ENCODE results near the gene ERBB4. TPM values are rescaled to one million over a fixed set of nuclear protein-coding genes. Genes with fewer than 3 reads are reported as not detected.

The ERBB4 gene
- total and polyA plus RNA-seq, 7 donors = under 0.01 to 0.33 (median 0.08) TPM; not detected in 1

DNA sequence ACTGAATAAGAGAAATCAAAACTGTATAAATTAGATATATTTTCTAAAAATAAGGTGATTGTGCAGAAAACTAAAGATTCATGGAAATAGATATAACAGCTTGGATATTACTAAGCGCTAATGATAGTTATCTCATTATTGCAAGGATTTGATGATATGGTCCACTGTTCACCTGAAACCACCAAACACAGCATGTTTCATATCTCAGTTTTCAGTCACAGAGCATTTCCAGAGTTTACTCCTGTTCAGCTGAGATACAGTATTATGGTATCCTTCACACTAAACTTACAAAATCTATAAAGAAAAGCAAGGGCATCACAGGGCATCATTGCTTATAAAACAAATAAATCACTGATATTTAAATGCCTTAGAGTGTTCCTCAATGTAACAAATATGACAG lies 591.6 kb downstream of the ERBB4 start:
- H3K4me3 ChIP-seq = no peak overlapping the region
- TF ChIP-seq EP300 (IDR thresholded peaks at IDR 0.05) = no peak
- no peak for TF ChIP-seq CTCF (IDR thresholded peaks at IDR 0.05)
- TF ChIP-seq POLR2A (IDR thresholded peaks at IDR 0.05) = no peak
- TF ChIP-seq POLR2AphosphoS5 (IDR thresholded peaks at IDR 0.05) = no peak
- H3K9me3 ChIP-seq = peaks cover 0 to 4% (median 0%) of the 10 kb centered on the region in 4 donors
- H3K4me1 ChIP-seq = no peaks in the 10 kb centered on the region
- H3K36me3 ChIP-seq = no peaks in the 10 kb centered on the region
- 0% methylated on average over 1 of the region's 1 CpG for WGBS, 2 donors
- intact Hi-C loops (cut with DNase I) = no loop called here
- no peak for DNase-seq
- no peaks in the 10 kb centered on the region for H3K27me3 ChIP-seq
- H3K27ac ChIP-seq = no peak overlapping the region

DNA sequence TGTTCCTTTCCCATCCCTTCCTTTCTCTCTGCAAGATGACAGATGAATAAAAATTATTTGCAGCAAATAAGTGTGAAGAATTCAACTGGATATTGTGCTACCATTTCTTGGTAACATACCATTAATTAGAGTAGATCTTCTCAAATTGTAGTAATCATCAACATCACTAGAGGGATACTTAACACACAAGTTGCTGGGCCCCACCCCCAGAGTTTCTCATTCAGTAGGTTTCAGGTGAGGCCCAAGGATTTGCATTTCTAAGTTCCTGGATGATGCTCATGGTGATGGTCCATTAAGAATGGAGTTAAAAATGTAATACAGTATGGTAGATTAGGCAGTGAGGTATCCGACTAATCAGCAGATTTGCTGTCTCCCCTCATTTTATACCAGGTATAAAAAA lies 594.0 kb downstream of the ERBB4 start:
- H3K27me3 ChIP-seq = no peaks in the 10 kb centered on the region
- no peaks in the 10 kb centered on the region for H3K4me1 ChIP-seq
- no peak overlapping the region for H3K27ac ChIP-seq
- TF ChIP-seq POLR2A (IDR thresholded peaks at IDR 0.05) = no peak
- TF ChIP-seq EP300 (IDR thresholded peaks at IDR 0.05) = no peak
- TF ChIP-seq CTCF (IDR thresholded peaks at IDR 0.05) = no peak
- TF ChIP-seq POLR2AphosphoS5 (IDR thresholded peaks at IDR 0.05) = no peak
- no peak for DNase-seq
- H3K36me3 ChIP-seq = no peaks in the 10 kb centered on the region
- H3K4me3 ChIP-seq = no peak overlapping the region
- no peaks in the 10 kb centered on the region for H3K9me3 ChIP-seq
- 85 to 87% methylated on average over 1 of the region's 1 CpG for WGBS, 2 donors
- intact Hi-C loops (cut with DNase I) = no loop called here

- no peak overlapping the region for H3K27ac ChIP-seq
- DNase-seq = no peak
- intact Hi-C loops (cut with DNase I) = no loop called here
- WGBS, 2 donors = 80 to 84% methylated on average over 2 of the region's 2 CpGs
- H3K36me3 ChIP-seq = no peaks in the 10 kb centered on the region
- H3K9me3 ChIP-seq = no peaks in the 10 kb centered on the region
- H3K27me3 ChIP-seq = no peaks in the 10 kb centered on the region
- no peak overlapping the region for H3K4me3 ChIP-seq
- no peaks in the 10 kb centered on the region for H3K4me1 ChIP-seq
- no peak for TF ChIP-seq POLR2AphosphoS5 (IDR thresholded peaks at IDR 0.05)
- no peak for TF ChIP-seq EP300 (IDR thresholded peaks at IDR 0.05)
These were observed 596.4 kb downstream of the ERBB4 start for GRCh38 chr2:211942153-211942552.

- DNase-seq = no peak
- no peak for TF ChIP-seq CTCF (IDR thresholded peaks at IDR 0.05)
- TF ChIP-seq POLR2AphosphoS5 (IDR thresholded peaks at IDR 0.05) = no peak
- no peak for TF ChIP-seq EP300 (IDR thresholded peaks at IDR 0.05)
- intact Hi-C loops (cut with DNase I) = no loop called here
These were observed 597.3 kb downstream of the ERBB4 start for GRCh38 chr2:211941216-211941747.

DNA sequence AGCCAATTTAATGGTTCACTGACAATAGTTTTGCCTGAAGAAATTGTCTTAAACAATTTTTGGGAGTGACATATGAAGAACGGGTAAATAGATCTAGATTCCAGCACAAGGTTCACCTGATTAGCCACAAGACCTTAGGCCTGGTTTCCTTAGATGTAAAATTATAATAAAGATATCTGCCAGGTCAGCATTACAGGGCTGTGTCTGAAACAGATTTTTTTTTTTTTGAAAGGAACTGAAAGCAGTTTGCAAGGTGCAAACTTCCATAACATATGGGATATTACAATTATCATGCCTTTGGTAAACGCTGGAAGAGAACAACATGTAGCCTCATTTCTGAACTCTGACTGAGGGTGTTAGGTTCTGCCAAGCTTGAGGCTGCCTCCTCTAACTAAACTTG lies 599.4 kb downstream of the ERBB4 start:
- no peak overlapping the region for H3K4me3 ChIP-seq
- H3K27ac ChIP-seq = no peak overlapping the region
- H3K36me3 ChIP-seq = no peaks in the 10 kb centered on the region
- intact Hi-C loops (cut with DNase I) = no loop called here
- no peak for DNase-seq
- H3K4me1 ChIP-seq = no peaks in the 10 kb centered on the region
- no peaks in the 10 kb centered on the region for H3K9me3 ChIP-seq
- no peak for TF ChIP-seq POLR2AphosphoS5 (IDR thresholded peaks at IDR 0.05)
- TF ChIP-seq CTCF (IDR thresholded peaks at IDR 0.05) = no peak
- no peak for TF ChIP-seq EP300 (IDR thresholded peaks at IDR 0.05)
- TF ChIP-seq POLR2A (IDR thresholded peaks at IDR 0.05) = no peak
- no peaks in the 10 kb centered on the region for H3K27me3 ChIP-seq
- WGBS, 2 donors = 59 to 84% methylated on average over 2 of the region's 2 CpGs

More at GRCh38 chr2:211941216-211941747, 597.3 kb downstream of the ERBB4 start:
- no peaks in the 10 kb centered on the region for H3K9me3 ChIP-seq
- H3K36me3 ChIP-seq = no peaks in the 10 kb centered on the region
- 67 to 74% methylated on average over 1 of the region's 1 CpG for WGBS, 2 donors
- H3K4me1 ChIP-seq = no peaks in the 10 kb centered on the region
- no peaks in the 10 kb centered on the region for H3K27me3 ChIP-seq
- H3K27ac ChIP-seq = no peak overlapping the region
- no peak overlapping the region for H3K4me3 ChIP-seq
